HEK293 (cell line): ENCODE results near the gene FSCN2.

Source experiments
- BCL11B ChIP-seq: fragments of 450-650 bp; formaldehyde crosslinking; IDR thresholded peaks from 2 replicates; pipeline ENCODE4 v1.5.1; 2016; ENCODE audit warnings: low read depth, missing biosample characterization, missing genetic modification characterization
- HOXA7 ChIP-seq: sonication (generic); formaldehyde crosslinking; IDR thresholded peaks from 2 replicates; pipeline ENCODE4 v1.8.1; 2022; ENCODE audit warnings: missing genetic modification reagents, borderline replicate concordance
- KLF8 ChIP-seq: fragments of 450-650 bp; formaldehyde crosslinking; IDR thresholded peaks from 2 replicates; pipeline ENCODE4 v1.5.1; 2016; ENCODE audit warnings: missing biosample characterization, missing genetic modification characterization
- OSR2 ChIP-seq: fragments of 450-650 bp; formaldehyde crosslinking; IDR thresholded peaks from 2 replicates; pipeline ENCODE4 v1.5.1; 2016; ENCODE audit warnings: missing biosample characterization, missing genetic modification characterization
- ZFP37 ChIP-seq: fragments of 450-650 bp; formaldehyde crosslinking; IDR thresholded peaks from 2 replicates; pipeline ENCODE4 v1.5.1; 2016; ENCODE audit warnings: missing biosample characterization, missing genetic modification characterization
- ZNF10 ChIP-seq: fragments of 450-650 bp; formaldehyde crosslinking; IDR thresholded peaks from 2 replicates; pipeline ENCODE4 v1.5.1; 2017; ENCODE audit warnings: missing biosample characterization, missing genetic modification characterization
- ZNF223 ChIP-seq: fragments of 450-650 bp; formaldehyde crosslinking; IDR thresholded peaks from 2 replicates; pipeline ENCODE4 v1.5.1; 2016; ENCODE audit warnings: missing biosample characterization, missing genetic modification characterization
- ZNF274 ChIP-seq, 2 experiments: fragments of 200-500 bp in 1 of 2; fragments of 450-650 bp in 1 of 2; sonication (Bioruptor generic) in 1 of 2; formaldehyde crosslinking in 1 of 2; IDR thresholded peaks; 2 replicates each; pipeline versions ENCODE4 v1.5.1 to v1.6.1; 2014 to 2016; ENCODE audit warnings: borderline replicate concordance in 1 of 2, inconsistent platforms in 1 of 2, low read length in 1 of 2, missing biosample characterization in 1 of 2, missing genetic modification characterization in 1 of 2
- ZNF37A ChIP-seq: fragments of 450-650 bp; IDR thresholded peaks from 2 replicates; pipeline ENCODE4 v1.5.1; 2018; ENCODE audit warnings: missing biosample characterization, missing genetic modification characterization
- ZNF544 ChIP-seq: fragments of 450-650 bp; formaldehyde crosslinking; IDR thresholded peaks from 2 replicates; pipeline ENCODE4 v1.5.0; 2017; ENCODE audit warnings: missing biosample characterization, missing genetic modification characterization
- ZNF571 ChIP-seq: fragments of 450-650 bp; formaldehyde crosslinking; IDR thresholded peaks from 2 replicates; pipeline ENCODE4 v1.5.0; 2017; ENCODE audit warnings: missing biosample characterization, missing genetic modification characterization
- ZNF600 ChIP-seq: fragments of 450-650 bp; formaldehyde crosslinking; IDR thresholded peaks from 2 replicates; pipeline ENCODE4 v1.5.1; 2016; ENCODE audit warnings: missing biosample characterization, missing genetic modification characterization
- ZNF677 ChIP-seq: fragments of 450-650 bp; IDR thresholded peaks from 2 replicates; pipeline ENCODE4 v1.5.0; 2018; ENCODE audit warnings: missing biosample characterization, mild to moderate bottlenecking, missing genetic modification characterization, moderate library complexity
- ZNF768 ChIP-seq: fragments of 450-650 bp; formaldehyde crosslinking; IDR thresholded peaks from 2 replicates; pipeline ENCODE4 v1.5.1; 2018; ENCODE audit warnings: missing biosample characterization, mild to moderate bottlenecking, missing genetic modification characterization
- ZNF776 ChIP-seq: fragments of 450-650 bp; formaldehyde crosslinking; IDR thresholded peaks from 2 replicates; pipeline ENCODE4 v1.5.0; 2017; ENCODE audit warnings: missing biosample characterization, missing genetic modification characterization, borderline replicate concordance
- ZNF777 ChIP-seq: fragments of 450-650 bp; formaldehyde crosslinking; IDR thresholded peaks from 2 replicates; pipeline ENCODE4 v1.5.1; 2017; ENCODE audit warnings: missing biosample characterization, missing genetic modification characterization, borderline replicate concordance
- ZNF785 ChIP-seq: fragments of 450-650 bp; formaldehyde crosslinking; IDR thresholded peaks from 2 replicates; pipeline ENCODE4 v1.5.1; 2016; ENCODE audit warnings: missing biosample characterization, missing genetic modification characterization
- ZNF830 ChIP-seq: fragments of 450-650 bp; IDR thresholded peaks from 2 replicates; pipeline ENCODE4 v1.5.0; 2018; ENCODE audit warnings: missing biosample characterization, missing genetic modification characterization, low read depth, mild to moderate bottlenecking, moderate library complexity
- ZNF837 ChIP-seq: fragments of 450-650 bp; formaldehyde crosslinking; IDR thresholded peaks from 2 replicates; pipeline ENCODE4 v1.5.1; 2016; ENCODE audit warnings: missing biosample characterization, missing genetic modification characterization
- ZSCAN23 ChIP-seq: fragments of 450-650 bp; formaldehyde crosslinking; IDR thresholded peaks from 2 replicates; pipeline ENCODE4 v1.5.1; 2016; ENCODE audit warnings: missing biosample characterization, missing genetic modification characterization
- TF ChIP-seq, protein P1 (sequence below): fragments of 450-650 bp; formaldehyde crosslinking; IDR thresholded peaks from 2 replicates; pipeline ENCODE4 v1.5.1; 2016; ENCODE audit warnings: missing biosample characterization, missing genetic modification characterization
- TF ChIP-seq, protein P2 (sequence below): fragments of 450-650 bp; formaldehyde crosslinking; IDR thresholded peaks from 2 replicates; pipeline ENCODE4 v1.5.1; 2016; ENCODE audit warnings: missing biosample characterization, missing genetic modification characterization, borderline replicate concordance
- TF ChIP-seq, protein P3 (sequence below): sonication (generic); formaldehyde crosslinking; IDR thresholded peaks from 2 replicates; pipeline ENCODE4 v1.8.1; 2022; ENCODE audit warnings: mild to moderate bottlenecking, moderate library complexity, missing genetic modification reagents
- TF ChIP-seq, protein P4 (sequence below): fragments of 450-650 bp; formaldehyde crosslinking; IDR thresholded peaks from 2 replicates; pipeline ENCODE4 v1.5.1; 2016; ENCODE audit warnings: missing biosample characterization, missing genetic modification characterization
- TF ChIP-seq, protein P5 (sequence below): fragments of 450-650 bp; formaldehyde crosslinking; IDR thresholded peaks from 2 replicates; pipeline ENCODE4 v1.5.1; 2016; ENCODE audit warnings: missing biosample characterization, missing genetic modification characterization

FSCN2 gene

DNA sequence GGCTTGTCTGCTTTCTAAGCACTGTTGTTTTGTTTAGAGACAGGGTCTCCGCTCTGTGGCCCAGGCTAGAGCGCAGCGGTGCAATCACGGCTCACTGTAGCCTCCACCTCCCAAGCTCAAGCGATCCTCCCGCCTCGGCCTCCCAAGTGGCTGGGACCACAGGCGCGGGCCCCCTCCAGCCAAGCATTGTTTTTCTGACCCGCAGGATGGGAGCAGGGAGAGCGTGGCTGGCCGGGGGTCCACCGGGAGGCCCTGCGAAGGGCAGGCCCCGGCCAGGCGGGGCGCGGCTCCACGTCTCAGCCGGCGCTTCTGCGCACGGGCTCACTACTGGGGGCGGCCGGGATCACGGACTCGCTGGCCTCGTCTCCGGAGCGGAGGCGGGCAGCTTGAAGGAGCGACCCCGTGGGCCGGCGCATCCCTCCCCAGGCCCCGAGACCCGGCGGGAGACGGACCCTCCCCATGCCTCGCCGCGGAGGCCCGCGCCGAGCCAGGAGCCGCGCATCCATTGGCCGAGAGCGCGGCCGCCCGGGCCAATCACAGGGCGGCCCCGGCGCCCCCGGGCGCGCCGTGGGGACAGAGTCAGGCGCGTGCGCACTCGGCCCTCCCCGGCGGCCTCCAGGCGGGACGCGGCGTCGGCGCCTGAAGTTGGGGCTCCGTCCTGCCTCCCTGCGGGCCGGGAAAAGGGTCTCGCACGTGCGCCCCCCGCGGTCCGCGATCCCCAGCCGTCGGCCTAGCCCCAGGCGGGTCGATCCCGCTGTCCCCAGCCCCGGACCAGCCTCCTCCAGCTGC, 40.5 kb upstream of the FSCN2 start (continued):
- TF ChIP-seq ZNF274 (IDR thresholded peaks at IDR 0.05; ENCODE audit: low read length), result no peak
- no peak for TF ChIP-seq ZNF274 (tag by site-specific recombination; IDR thresholded peaks at IDR 0.05; ENCODE audit: borderline replicate concordance)
- no peak for TF ChIP-seq ZNF677 (tag by site-specific recombination)
- no peak for TF ChIP-seq ZNF776
- TF ChIP-seq ZNF785 (tag by site-specific recombination), result no peak
- no peak for TF ChIP-seq ZNF571
- no peak for TF ChIP-seq ZSCAN23 (tag by site-specific recombination)
- TF ChIP-seq ZNF768 (tag by site-specific recombination), result no peak
- TF ChIP-seq, protein P1, sequence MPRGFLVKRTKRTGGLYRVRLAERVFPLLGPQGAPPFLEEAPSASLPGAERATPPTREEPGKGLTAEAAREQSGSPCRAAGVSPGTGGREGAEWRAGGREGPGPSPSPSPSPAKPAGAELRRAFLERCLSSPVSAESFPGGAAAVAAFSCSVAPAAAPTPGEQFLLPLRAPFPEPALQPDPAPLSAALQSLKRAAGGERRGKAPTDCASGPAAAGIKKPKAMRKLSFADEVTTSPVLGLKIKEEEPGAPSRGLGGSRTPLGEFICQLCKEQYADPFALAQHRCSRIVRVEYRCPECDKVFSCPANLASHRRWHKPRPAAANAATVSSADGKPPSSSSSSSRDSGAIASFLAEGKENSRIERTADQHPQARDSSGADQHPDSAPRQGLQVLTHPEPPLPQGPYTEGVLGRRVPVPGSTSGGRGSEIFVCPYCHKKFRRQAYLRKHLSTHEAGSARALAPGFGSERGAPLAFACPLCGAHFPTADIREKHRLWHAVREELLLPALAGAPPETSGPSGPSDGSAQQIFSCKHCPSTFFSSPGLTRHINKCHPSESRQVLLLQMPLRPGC, result no peak
- no peak for TF ChIP-seq ZNF837 (tag by site-specific recombination)
- TF ChIP-seq KLF8 (tag by site-specific recombination), result no peak
- TF ChIP-seq OSR2 (tag by site-specific recombination), result no peak
- no peak for TF ChIP-seq ZNF223 (tag by site-specific recombination)
- TF ChIP-seq ZNF830, result no peak
- no peak for TF ChIP-seq ZNF544 (tag by site-specific recombination)
- TF ChIP-seq ZNF37A (tag by site-specific recombination), result no peak
- no peak for TF ChIP-seq ZFP37 (tag by site-specific recombination)
- TF ChIP-seq, protein P2, sequence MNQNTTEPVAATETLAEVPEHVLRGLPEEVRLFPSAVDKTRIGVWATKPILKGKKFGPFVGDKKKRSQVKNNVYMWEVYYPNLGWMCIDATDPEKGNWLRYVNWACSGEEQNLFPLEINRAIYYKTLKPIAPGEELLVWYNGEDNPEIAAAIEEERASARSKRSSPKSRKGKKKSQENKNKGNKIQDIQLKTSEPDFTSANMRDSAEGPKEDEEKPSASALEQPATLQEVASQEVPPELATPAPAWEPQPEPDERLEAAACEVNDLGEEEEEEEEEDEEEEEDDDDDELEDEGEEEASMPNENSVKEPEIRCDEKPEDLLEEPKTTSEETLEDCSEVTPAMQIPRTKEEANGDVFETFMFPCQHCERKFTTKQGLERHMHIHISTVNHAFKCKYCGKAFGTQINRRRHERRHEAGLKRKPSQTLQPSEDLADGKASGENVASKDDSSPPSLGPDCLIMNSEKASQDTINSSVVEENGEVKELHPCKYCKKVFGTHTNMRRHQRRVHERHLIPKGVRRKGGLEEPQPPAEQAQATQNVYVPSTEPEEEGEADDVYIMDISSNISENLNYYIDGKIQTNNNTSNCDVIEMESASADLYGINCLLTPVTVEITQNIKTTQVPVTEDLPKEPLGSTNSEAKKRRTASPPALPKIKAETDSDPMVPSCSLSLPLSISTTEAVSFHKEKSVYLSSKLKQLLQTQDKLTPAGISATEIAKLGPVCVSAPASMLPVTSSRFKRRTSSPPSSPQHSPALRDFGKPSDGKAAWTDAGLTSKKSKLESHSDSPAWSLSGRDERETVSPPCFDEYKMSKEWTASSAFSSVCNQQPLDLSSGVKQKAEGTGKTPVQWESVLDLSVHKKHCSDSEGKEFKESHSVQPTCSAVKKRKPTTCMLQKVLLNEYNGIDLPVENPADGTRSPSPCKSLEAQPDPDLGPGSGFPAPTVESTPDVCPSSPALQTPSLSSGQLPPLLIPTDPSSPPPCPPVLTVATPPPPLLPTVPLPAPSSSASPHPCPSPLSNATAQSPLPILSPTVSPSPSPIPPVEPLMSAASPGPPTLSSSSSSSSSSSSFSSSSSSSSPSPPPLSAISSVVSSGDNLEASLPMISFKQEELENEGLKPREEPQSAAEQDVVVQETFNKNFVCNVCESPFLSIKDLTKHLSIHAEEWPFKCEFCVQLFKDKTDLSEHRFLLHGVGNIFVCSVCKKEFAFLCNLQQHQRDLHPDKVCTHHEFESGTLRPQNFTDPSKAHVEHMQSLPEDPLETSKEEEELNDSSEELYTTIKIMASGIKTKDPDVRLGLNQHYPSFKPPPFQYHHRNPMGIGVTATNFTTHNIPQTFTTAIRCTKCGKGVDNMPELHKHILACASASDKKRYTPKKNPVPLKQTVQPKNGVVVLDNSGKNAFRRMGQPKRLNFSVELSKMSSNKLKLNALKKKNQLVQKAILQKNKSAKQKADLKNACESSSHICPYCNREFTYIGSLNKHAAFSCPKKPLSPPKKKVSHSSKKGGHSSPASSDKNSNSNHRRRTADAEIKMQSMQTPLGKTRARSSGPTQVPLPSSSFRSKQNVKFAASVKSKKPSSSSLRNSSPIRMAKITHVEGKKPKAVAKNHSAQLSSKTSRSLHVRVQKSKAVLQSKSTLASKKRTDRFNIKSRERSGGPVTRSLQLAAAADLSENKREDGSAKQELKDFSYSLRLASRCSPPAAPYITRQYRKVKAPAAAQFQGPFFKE (tag by site-specific recombination), result no peak
- no peak for TF ChIP-seq HOXA7 (CRISPR knock-in tag)
- TF ChIP-seq, protein P3, sequence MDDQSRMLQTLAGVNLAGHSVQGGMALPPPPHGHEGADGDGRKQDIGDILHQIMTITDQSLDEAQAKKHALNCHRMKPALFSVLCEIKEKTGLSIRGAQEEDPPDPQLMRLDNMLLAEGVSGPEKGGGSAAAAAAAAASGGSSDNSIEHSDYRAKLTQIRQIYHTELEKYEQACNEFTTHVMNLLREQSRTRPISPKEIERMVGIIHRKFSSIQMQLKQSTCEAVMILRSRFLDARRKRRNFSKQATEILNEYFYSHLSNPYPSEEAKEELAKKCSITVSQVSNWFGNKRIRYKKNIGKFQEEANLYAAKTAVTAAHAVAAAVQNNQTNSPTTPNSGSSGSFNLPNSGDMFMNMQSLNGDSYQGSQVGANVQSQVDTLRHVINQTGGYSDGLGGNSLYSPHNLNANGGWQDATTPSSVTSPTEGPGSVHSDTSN, result peak; percentile 56; the same call in 1 of the 2 replicates
- no peak for TF ChIP-seq ZNF10 (tag by site-specific recombination)
- TF ChIP-seq BCL11B (tag by site-specific recombination), result 0 out of 2 replicates have a peak, but pooled peaks have one; percentile 15
- TF ChIP-seq, protein P4, sequence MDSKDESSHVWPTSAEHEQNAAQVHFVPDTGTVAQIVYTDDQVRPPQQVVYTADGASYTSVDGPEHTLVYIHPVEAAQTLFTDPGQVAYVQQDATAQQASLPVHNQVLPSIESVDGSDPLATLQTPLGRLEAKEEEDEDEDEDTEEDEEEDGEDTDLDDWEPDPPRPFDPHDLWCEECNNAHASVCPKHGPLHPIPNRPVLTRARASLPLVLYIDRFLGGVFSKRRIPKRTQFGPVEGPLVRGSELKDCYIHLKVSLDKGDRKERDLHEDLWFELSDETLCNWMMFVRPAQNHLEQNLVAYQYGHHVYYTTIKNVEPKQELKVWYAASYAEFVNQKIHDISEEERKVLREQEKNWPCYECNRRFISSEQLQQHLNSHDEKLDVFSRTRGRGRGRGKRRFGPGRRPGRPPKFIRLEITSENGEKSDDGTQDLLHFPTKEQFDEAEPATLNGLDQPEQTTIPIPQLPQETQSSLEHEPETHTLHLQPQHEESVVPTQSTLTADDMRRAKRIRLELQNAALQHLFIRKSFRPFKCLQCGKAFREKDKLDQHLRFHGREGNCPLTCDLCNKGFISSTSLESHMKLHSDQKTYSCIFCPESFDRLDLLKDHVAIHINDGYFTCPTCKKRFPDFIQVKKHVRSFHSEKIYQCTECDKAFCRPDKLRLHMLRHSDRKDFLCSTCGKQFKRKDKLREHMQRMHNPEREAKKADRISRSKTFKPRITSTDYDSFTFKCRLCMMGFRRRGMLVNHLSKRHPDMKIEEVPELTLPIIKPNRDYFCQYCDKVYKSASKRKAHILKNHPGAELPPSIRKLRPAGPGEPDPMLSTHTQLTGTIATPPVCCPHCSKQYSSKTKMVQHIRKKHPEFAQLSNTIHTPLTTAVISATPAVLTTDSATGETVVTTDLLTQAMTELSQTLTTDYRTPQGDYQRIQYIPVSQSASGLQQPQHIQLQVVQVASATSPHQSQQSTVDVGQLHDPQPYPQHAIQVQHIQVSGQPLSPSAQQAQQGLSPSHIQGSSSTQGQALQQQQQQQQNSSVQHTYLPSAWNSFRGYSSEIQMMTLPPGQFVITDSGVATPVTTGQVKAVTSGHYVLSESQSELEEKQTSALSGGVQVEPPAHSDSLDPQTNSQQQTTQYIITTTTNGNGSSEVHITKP (tag by site-specific recombination), result peak; percentile 40; the same call in 1 of the 2 replicates
- TF ChIP-seq, protein P5, sequence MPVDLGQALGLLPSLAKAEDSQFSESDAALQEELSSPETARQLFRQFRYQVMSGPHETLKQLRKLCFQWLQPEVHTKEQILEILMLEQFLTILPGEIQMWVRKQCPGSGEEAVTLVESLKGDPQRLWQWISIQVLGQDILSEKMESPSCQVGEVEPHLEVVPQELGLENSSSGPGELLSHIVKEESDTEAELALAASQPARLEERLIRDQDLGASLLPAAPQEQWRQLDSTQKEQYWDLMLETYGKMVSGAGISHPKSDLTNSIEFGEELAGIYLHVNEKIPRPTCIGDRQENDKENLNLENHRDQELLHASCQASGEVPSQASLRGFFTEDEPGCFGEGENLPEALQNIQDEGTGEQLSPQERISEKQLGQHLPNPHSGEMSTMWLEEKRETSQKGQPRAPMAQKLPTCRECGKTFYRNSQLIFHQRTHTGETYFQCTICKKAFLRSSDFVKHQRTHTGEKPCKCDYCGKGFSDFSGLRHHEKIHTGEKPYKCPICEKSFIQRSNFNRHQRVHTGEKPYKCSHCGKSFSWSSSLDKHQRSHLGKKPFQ (tag by site-specific recombination), result no peak
- TF ChIP-seq ZNF600 (tag by site-specific recombination), result peak; percentile 54; the same call in 1 of the 2 replicates
- no peak for TF ChIP-seq ZNF777
